HepG2 (cell line): ENCODE results near the gene PIK3C3. TPM values are rescaled to one million over a fixed set of nuclear protein-coding genes. Genes with fewer than 3 reads are reported as not detected.

ENCODE experiments used
- CHD2 ChIP-seq: IDR thresholded peaks from 2 replicates; pipeline ENCODE4 v1.6.1; 2011; ENCODE audit warnings: low read depth, low read length, improper control_type of control experiment
- CHD4 ChIP-seq: fragments of 200-600 bp; sonication (generic); IDR thresholded peaks from 2 replicates; pipeline ENCODE4 v1.7.0; 2017; ENCODE audit warnings: mild to moderate bottlenecking, low read length, borderline replicate concordance
- PAWR ChIP-seq: sonication (generic); formaldehyde crosslinking; IDR thresholded peaks from 2 replicates; pipeline ENCODE4 v1.4.0; 2020; ENCODE audit warnings: missing genetic modification reagents, mild to moderate bottlenecking, borderline replicate concordance
- RFX5 ChIP-seq: IDR thresholded peaks from 2 replicates; pipeline ENCODE4 v1.6.1; 2011; ENCODE audit warnings: low read depth, low read length, improper control_type of control experiment
- RFXANK ChIP-seq: IDR thresholded peaks from 2 replicates; pipeline ENCODE4 v1.6.1; 2016
- TP53 ChIP-seq: sonication (generic); formaldehyde crosslinking; conservative IDR thresholded peaks from 2 replicates; pipeline ENCODE4 v1.4.0; 2020; ENCODE audit warnings: missing genetic modification reagents
- U2AF1 ChIP-seq: fragments of 200-400 bp; formaldehyde crosslinking; optimal IDR thresholded peaks from 2 replicates; pipeline ENCODE3; 2017; ENCODE audit warnings: mild to moderate bottlenecking, low read depth, low read length
- ZIK1 ChIP-seq: sonication (generic); formaldehyde crosslinking; IDR thresholded peaks from 2 replicates; pipeline ENCODE4 v1.5.0; 2020; ENCODE audit warnings: mild to moderate bottlenecking, low read depth, missing genetic modification reagents, borderline replicate concordance
- ZNF10 ChIP-seq: sonication (generic); formaldehyde crosslinking; IDR thresholded peaks from 2 replicates; pipeline ENCODE4 v1.4.0; 2020; ENCODE audit warnings: mild to moderate bottlenecking, low read depth, missing genetic modification reagents, borderline replicate concordance
- ZNF883 ChIP-seq: sonication (generic); formaldehyde crosslinking; IDR thresholded peaks from 2 replicates; pipeline ENCODE4 v1.5.1; 2020; ENCODE audit warnings: mild to moderate bottlenecking, missing genetic modification reagents; ENCODE audit errors: not compliant biosample characterization
- polyA plus RNA-seq, 8 experiments: library from polyadenylated mRNA; depleted of rRNA in 3 of 8; stranded (reverse) in 7 of 8; unstranded in 1 of 8; fragments of >200 nt; fragmentation: Illumina TruSeq in 4 of 8; extraction: Trizol in 4 of 8; gene quantifications; 2 replicates each; pipeline versions ENCODE4 v1.2.1 to v1.2.3, GENCODE V29; 2011 to 2016; ENCODE audit warnings: low read depth in 4 of 8, missing spikeins in 1 of 8, mixed read lengths in 1 of 8; ENCODE audit not compliant: insufficient read depth in 1 of 8
- total RNA-seq, 5 experiments: library from RNA; depleted of rRNA; stranded (reverse); fragments of >200 nt; fragmentation: Illumina TruSeq; extraction: Trizol; gene quantifications; 2 replicates each; pipeline ENCODE4 v1.2.3, GENCODE V29; 2016; ENCODE audit warnings: low read depth in 1 of 5
- TF ChIP-seq, protein P1 (sequence below): sonication (generic); formaldehyde crosslinking; IDR thresholded peaks from 2 replicates; pipeline ENCODE4 v1.4.0; 2020; ENCODE audit warnings: mild to moderate bottlenecking, missing genetic modification reagents
- TF ChIP-seq, protein P2 (sequence below): sonication (generic); formaldehyde crosslinking; IDR thresholded peaks from 2 replicates; pipeline ENCODE4 v1.4.0; 2020; ENCODE audit warnings: missing genetic modification reagents
- TF ChIP-seq, protein P3 (sequence below): sonication (generic); formaldehyde crosslinking; IDR thresholded peaks from 2 replicates; pipeline ENCODE4 v1.4.0; 2020; ENCODE audit warnings: mild to moderate bottlenecking, missing genetic modification reagents
- TF ChIP-seq, protein P4 (sequence below): sonication (generic); formaldehyde crosslinking; IDR thresholded peaks from 2 replicates; pipeline ENCODE4 v1.4.0; 2020; ENCODE audit warnings: missing genetic modification reagents

PIK3C3 gene
- total and polyA plus RNA-seq, 2 of the 13 experiments (the other 11 are each of a cell fraction or from before 2014, with no cell fraction given) = 42.8 to 46.4 TPM

DNA sequence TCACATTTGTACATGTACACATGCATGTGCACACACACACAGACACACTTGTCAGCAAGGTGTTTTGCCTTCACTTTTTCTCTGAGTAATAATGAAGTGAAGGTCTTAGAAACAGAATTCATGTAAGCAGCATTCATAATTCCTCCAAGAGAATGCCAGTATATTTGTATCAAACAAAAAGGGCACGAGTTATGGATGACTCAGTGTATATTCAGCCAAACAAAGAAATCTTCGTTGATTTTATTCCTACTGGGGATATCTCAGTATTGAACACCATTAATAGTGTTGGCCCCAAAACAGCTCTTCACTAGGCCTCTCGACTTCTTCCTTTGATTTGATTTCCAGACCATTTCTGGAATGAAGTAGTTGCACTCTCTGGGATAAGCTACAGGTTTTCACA, 125.3 kb downstream of the PIK3C3 start (continued):
- no peak for TF ChIP-seq ZNF883 (CRISPR knock-in tag)
- no peak for TF ChIP-seq CHD4
- no peak for TF ChIP-seq TP53 (CRISPR knock-in tag)
- no peak for TF ChIP-seq CHD2
- TF ChIP-seq RFXANK (CRISPR knock-in tag) = no peak
- TF ChIP-seq, protein P1, sequence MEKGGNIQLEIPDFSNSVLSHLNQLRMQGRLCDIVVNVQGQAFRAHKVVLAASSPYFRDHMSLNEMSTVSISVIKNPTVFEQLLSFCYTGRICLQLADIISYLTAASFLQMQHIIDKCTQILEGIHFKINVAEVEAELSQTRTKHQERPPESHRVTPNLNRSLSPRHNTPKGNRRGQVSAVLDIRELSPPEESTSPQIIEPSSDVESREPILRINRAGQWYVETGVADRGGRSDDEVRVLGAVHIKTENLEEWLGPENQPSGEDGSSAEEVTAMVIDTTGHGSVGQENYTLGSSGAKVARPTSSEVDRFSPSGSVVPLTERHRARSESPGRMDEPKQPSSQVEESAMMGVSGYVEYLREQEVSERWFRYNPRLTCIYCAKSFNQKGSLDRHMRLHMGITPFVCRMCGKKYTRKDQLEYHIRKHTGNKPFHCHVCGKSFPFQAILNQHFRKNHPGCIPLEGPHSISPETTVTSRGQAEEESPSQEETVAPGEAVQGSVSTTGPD (CRISPR knock-in tag) = no peak
- TF ChIP-seq, protein P2, sequence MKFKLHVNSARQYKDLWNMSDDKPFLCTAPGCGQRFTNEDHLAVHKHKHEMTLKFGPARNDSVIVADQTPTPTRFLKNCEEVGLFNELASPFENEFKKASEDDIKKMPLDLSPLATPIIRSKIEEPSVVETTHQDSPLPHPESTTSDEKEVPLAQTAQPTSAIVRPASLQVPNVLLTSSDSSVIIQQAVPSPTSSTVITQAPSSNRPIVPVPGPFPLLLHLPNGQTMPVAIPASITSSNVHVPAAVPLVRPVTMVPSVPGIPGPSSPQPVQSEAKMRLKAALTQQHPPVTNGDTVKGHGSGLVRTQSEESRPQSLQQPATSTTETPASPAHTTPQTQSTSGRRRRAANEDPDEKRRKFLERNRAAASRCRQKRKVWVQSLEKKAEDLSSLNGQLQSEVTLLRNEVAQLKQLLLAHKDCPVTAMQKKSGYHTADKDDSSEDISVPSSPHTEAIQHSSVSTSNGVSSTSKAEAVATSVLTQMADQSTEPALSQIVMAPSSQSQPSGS (CRISPR knock-in tag) = no peak
- TF ChIP-seq, protein P3, sequence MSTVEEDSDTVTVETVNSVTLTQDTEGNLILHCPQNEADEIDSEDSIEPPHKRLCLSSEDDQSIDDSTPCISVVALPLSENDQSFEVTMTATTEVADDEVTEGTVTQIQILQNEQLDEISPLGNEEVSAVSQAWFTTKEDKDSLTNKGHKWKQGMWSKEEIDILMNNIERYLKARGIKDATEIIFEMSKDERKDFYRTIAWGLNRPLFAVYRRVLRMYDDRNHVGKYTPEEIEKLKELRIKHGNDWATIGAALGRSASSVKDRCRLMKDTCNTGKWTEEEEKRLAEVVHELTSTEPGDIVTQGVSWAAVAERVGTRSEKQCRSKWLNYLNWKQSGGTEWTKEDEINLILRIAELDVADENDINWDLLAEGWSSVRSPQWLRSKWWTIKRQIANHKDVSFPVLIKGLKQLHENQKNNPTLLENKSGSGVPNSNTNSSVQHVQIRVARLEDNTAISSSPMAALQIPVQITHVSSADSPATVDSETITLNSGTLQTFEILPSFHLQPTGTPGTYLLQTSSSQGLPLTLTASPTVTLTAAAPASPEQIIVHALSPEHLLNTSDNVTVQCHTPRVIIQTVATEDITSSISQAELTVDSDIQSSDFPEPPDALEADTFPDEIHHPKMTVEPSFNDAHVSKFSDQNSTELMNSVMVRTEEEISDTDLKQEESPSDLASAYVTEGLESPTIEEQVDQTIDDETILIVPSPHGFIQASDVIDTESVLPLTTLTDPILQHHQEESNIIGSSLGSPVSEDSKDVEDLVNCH (CRISPR knock-in tag) = no peak
- TF ChIP-seq ZNF10 (CRISPR knock-in tag) = no peak
- TF ChIP-seq, protein P4, sequence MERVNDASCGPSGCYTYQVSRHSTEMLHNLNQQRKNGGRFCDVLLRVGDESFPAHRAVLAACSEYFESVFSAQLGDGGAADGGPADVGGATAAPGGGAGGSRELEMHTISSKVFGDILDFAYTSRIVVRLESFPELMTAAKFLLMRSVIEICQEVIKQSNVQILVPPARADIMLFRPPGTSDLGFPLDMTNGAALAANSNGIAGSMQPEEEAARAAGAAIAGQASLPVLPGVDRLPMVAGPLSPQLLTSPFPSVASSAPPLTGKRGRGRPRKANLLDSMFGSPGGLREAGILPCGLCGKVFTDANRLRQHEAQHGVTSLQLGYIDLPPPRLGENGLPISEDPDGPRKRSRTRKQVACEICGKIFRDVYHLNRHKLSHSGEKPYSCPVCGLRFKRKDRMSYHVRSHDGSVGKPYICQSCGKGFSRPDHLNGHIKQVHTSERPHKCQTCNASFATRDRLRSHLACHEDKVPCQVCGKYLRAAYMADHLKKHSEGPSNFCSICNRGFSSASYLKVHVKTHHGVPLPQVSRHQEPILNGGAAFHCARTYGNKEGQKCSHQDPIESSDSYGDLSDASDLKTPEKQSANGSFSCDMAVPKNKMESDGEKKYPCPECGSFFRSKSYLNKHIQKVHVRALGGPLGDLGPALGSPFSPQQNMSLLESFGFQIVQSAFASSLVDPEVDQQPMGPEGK = no peak
- no peak for TF ChIP-seq PAWR
- TF ChIP-seq U2AF1 = no peak
- TF ChIP-seq RFX5 = no peak
- no peak for TF ChIP-seq ZIK1 (CRISPR knock-in tag)
